ENCODE data around the gene NODAL.

NODAL gene

GRCh38 chr10:70404036-70404786 is 37.3 kb downstream of the NODAL start, which contains the start of gene EIF4EBP2 (continued):
- TF ChIP-seq YY2 (tag by site-specific recombination; IDR thresholded peaks at IDR 0.05) (peak; percentile 15; the same call in 1 of the 2 replicates), GFI1B (tag by site-specific recombination; IDR thresholded peaks at IDR 0.05) (no peak), ZFP41 (tag by site-specific recombination; IDR thresholded peaks at IDR 0.05; ENCODE audit: borderline replicate concordance) (no peak), ZNF274 (IDR thresholded peaks at IDR 0.05; ENCODE audit: low read length) (no peak), ZNF274 (tag by site-specific recombination; IDR thresholded peaks at IDR 0.05; ENCODE audit: borderline replicate concordance) (no peak), EGR2 (tag by site-specific recombination; IDR thresholded peaks at IDR 0.05; ENCODE audit: low read depth) (0 out of 2 replicates have a peak, but pooled peaks have one; percentile 26), ZNF37A (tag by site-specific recombination; IDR thresholded peaks at IDR 0.05) (no peak), ZNF76 (tag by site-specific recombination; IDR thresholded peaks at IDR 0.05; ENCODE audit: borderline replicate concordance, low read depth) (peak; percentile 64), ZNF785 (tag by site-specific recombination; IDR thresholded peaks at IDR 0.05) (no peak), ZNF18 (tag by site-specific recombination; IDR thresholded peaks at IDR 0.05) (no peak), ZNF624 (tag by site-specific recombination; IDR thresholded peaks at IDR 0.05) (no peak), ZBTB17 (tag by site-specific recombination; IDR thresholded peaks at IDR 0.05) (peak; percentile 7; the same call in 1 of the 2 replicates), ZNF558 (tag by site-specific recombination; IDR thresholded peaks at IDR 0.05) (no peak), KLF9 (tag by site-specific recombination; IDR thresholded peaks at IDR 0.05; ENCODE audit: low read depth) (peak; percentile 99), MYNN (tag by site-specific recombination; IDR thresholded peaks at IDR 0.05; ENCODE audit: borderline replicate concordance) (no peak), ZNF521 (tag by site-specific recombination; IDR thresholded peaks at IDR 0.05) (no peak), ZNF830 (tag by site-specific recombination; IDR thresholded peaks at IDR 0.05; ENCODE audit: low read depth) (no peak), ZNF146 (tag by site-specific recombination; IDR thresholded peaks at IDR 0.05) (no peak), ZBTB44 (tag by site-specific recombination; IDR thresholded peaks at IDR 0.05) (no peak), ZNF549 (tag by site-specific recombination; IDR thresholded peaks at IDR 0.05) (no peak), ZSCAN4 (tag by site-specific recombination; IDR thresholded peaks at IDR 0.05) (no peak), ZNF704 (tag by site-specific recombination; IDR thresholded peaks at IDR 0.05) (no peak), ZNF404 (tag by site-specific recombination; IDR thresholded peaks at IDR 0.05) (no peak), ZNF747 (tag by site-specific recombination; IDR thresholded peaks at IDR 0.05) (no peak), ZNF571 (tag by site-specific recombination; IDR thresholded peaks at IDR 0.05) (no peak), ZNF670 (tag by site-specific recombination; IDR thresholded peaks at IDR 0.05; ENCODE audit: low read depth) (no peak), ZNF529 (tag by site-specific recombination; IDR thresholded peaks at IDR 0.05; ENCODE audit: insufficient replicate concordance) (no peak), ZFHX2 (tag by site-specific recombination; conservative IDR thresholded peaks at IDR 0.05) (0 out of 2 replicates have a peak, but pooled peaks have one; percentile 14), ZNF707 (tag by site-specific recombination; IDR thresholded peaks at IDR 0.05) (no peak), ZNF513 (tag by site-specific recombination; IDR thresholded peaks at IDR 0.05) (no peak), ZNF362 (tag by site-specific recombination; IDR thresholded peaks at IDR 0.05) (no peak)

Data from HEK293 (cell line).